HepG2 (cell line): ENCODE measurements around the gene DNAJB6. TPM values are rescaled to one million over a fixed set of nuclear protein-coding genes. Genes with fewer than 3 reads are reported as not detected.

Experiments used
- ATAC-seq: fragments of 200-7000 bp; cut with Tn5 transposase; 3 replicates; pipeline ENCODE4 v1.9.1; 2020; ENCODE audit warnings: mild to moderate bottlenecking, moderate library complexity
- BruUV-seq: library from RNA; stranded (reverse); fragments of 400-500 nt; replicated peaks from 2 replicates; lab custom pipeline; 2021; lab: Mats Ljungman, UMichigan
- CTCF ChIA-PET: fragments of 300-600 bp; formaldehyde crosslinking; extraction: SDS; loops from one replicate; lab custom pipeline; 2021; ENCODE audit warnings: low total read pairs, inconsistent platforms, low intra/inter-chr PET ratio; lab: Yijun Ruan, JAX
- POLR2A ChIA-PET: fragments of 350-600 bp; sonication (Branson Sonifier 250); formaldehyde crosslinking; loops from one replicate; lab custom pipeline; 2020; ENCODE audit warnings: antibody characterized with exemption, inconsistent platforms; lab: Yijun Ruan, JAX
- DNase-seq: peaks from one replicate; pipeline ENCODE4 v3.0.0-alpha.2; 2015; ENCODE audit warnings: low spot score
- FAIRE-seq: peaks from 3 replicates; lab custom pipeline; 2011; peaks lifted over from hg19 to GRCh38; lab: Jason Lieb, UNC
- H2AFZ ChIP-seq: one replicate; pipeline ENCODE4 v1.6.1; 2011; ENCODE audit warnings: low read length, inconsistent platforms
- H3K27ac ChIP-seq: fragments of 300-600 bp; 3 replicates; pipeline ENCODE4 v1.8.0; 2011; ENCODE audit warnings: mixed run types, mild to moderate bottlenecking, mixed read lengths, low read length, inconsistent platforms; ENCODE audit not compliant: insufficient read depth; ENCODE audit errors: extremely low read length
- H3K27me3 ChIP-seq, 2 experiments: fragments of 200-600 bp in 1 of 2; 2 replicates in 1 of 2; 3 replicates in 1 of 2; pipeline versions ENCODE4 v1.6.0 to v1.8.0; 2011; ENCODE audit warnings: low read length in 2 of 2, mild to moderate bottlenecking in 2 of 2, moderate library complexity in 2 of 2, inconsistent platforms in 1 of 2; ENCODE audit not compliant: insufficient read depth in 2 of 2, control insufficient read depth in 1 of 2
- H3K36me3 ChIP-seq, 2 experiments: fragments of 200-600 bp in 1 of 2; replicated peaks in 1 of 2; 2 replicates in 1 of 2; 3 replicates in 1 of 2; pipeline versions ENCODE4 v1.5.1 to v1.8.0; 2011; ENCODE audit warnings: low read length in 2 of 2, inconsistent platforms in 1 of 2; ENCODE audit not compliant: insufficient read depth in 2 of 2, control insufficient read depth in 1 of 2
- H3K4me1 ChIP-seq: 2 replicates; pipeline ENCODE4 v1.5.1; 2012; ENCODE audit warnings: low read length, inconsistent platforms; ENCODE audit not compliant: insufficient read depth
- H3K4me2 ChIP-seq: 2 replicates; pipeline ENCODE4 v1.6.0; 2011; ENCODE audit warnings: low read depth, low read length, inconsistent platforms
- H3K4me3 ChIP-seq, 3 experiments: fragments of 200-600 bp in 1 of 3; sonication (generic), shearing (Covaris generic) in 1 of 3; replicated peaks in 1 of 3; 2 replicates each; pipeline ENCODE4 v1.5.1; 2011 to 2016; ENCODE audit warnings: low read length in 3 of 3, inconsistent platforms in 2 of 3, low read depth in 2 of 3, mild to moderate bottlenecking in 2 of 3, control low read depth in 1 of 3, mixed read lengths in 1 of 3; ENCODE audit not compliant: insufficient read depth in 1 of 3
- H3K79me2 ChIP-seq: one replicate; pipeline ENCODE4 v1.6.1; 2011; ENCODE audit warnings: low read length, inconsistent platforms; ENCODE audit not compliant: insufficient read depth
- H3K9ac ChIP-seq: 2 replicates; pipeline ENCODE4 v1.6.0; 2011; ENCODE audit warnings: mild to moderate bottlenecking, low read depth, low read length, inconsistent platforms; ENCODE audit not compliant: insufficient read depth
- H3K9me3 ChIP-seq: 2 replicates; pipeline ENCODE4 v1.5.1; 2012; ENCODE audit warnings: mild to moderate bottlenecking, low read length
- H4K20me1 ChIP-seq: 2 replicates; pipeline ENCODE4 v1.6.0; 2011; ENCODE audit warnings: inconsistent platforms, mild to moderate bottlenecking, low read length, moderate library complexity; ENCODE audit not compliant: insufficient read depth
- NONO ChIP-seq, 2 experiments: fragments of 450-650 bp in 1 of 2; sonication (generic) in 1 of 2; formaldehyde crosslinking in 1 of 2; IDR thresholded peaks in 1 of 2; conservative IDR thresholded peaks in 1 of 2; 2 replicates each; pipeline versions ENCODE4 v1.6.1 to v1.8.0; 2017 to 2022; ENCODE audit warnings: mild to moderate bottlenecking in 1 of 2, missing genetic modification reagents in 1 of 2, moderate library complexity in 1 of 2
- ZNF558 ChIP-seq: sonication (generic); formaldehyde crosslinking; IDR thresholded peaks from 2 replicates; pipeline ENCODE4 v1.9.0; 2022; ENCODE audit warnings: mild to moderate bottlenecking, missing genetic modification reagents, borderline replicate concordance
- ZNF572 ChIP-seq: sonication (generic); formaldehyde crosslinking; IDR thresholded peaks from 2 replicates; pipeline ENCODE4 v1.5.1; 2020; ENCODE audit warnings: mild to moderate bottlenecking, missing genetic modification reagents
- ZNF883 ChIP-seq: sonication (generic); formaldehyde crosslinking; IDR thresholded peaks from 2 replicates; pipeline ENCODE4 v1.5.1; 2020; ENCODE audit warnings: mild to moderate bottlenecking, missing genetic modification reagents; ENCODE audit errors: not compliant biosample characterization
- WGBS: methylation state at CpG from one replicate; pipeline ENCODE4 v1.1.6; 2017; ENCODE audit warnings: low lambda C conversion rate; 5-methylcytosine and 5-hydroxymethylcytosine counted together
- in situ Hi-C: cut with HindIII; loops from 2 replicates; pipeline ENCODE4 v1.10.0; 2017; ENCODE audit warnings: low pct_unique_long_range_greater_than_20kb; ENCODE audit not compliant: extremely low pct_ligation_motif_present
- intact Hi-C: fragments of 100-400 bp; cut with micrococcal nuclease; formaldehyde crosslinking; loops from one replicate; pipeline ENCODE4 v1.10.0; 2022; ENCODE audit not compliant: unreplicated experiment
- polyA plus RNA-seq, 8 experiments: library from polyadenylated mRNA; depleted of rRNA in 3 of 8; stranded (reverse) in 7 of 8; unstranded in 1 of 8; fragments of >200 nt; fragmentation: Illumina TruSeq in 4 of 8; extraction: Trizol in 4 of 8; gene quantifications; 2 replicates each; pipeline versions ENCODE4 v1.2.1 to v1.2.3, GENCODE V29; 2011 to 2016; ENCODE audit warnings: low read depth in 4 of 8, missing spikeins in 1 of 8, mixed read lengths in 1 of 8; ENCODE audit not compliant: insufficient read depth in 1 of 8
- total RNA-seq, 5 experiments: library from RNA; depleted of rRNA; stranded (reverse); fragments of >200 nt; fragmentation: Illumina TruSeq; extraction: Trizol; gene quantifications; 2 replicates each; pipeline ENCODE4 v1.2.3, GENCODE V29; 2016; ENCODE audit warnings: low read depth in 1 of 5
- TF ChIP-seq, protein P1 (sequence below): sonication (generic); formaldehyde crosslinking; IDR thresholded peaks from 2 replicates; pipeline ENCODE4 v1.5.0; 2020; ENCODE audit warnings: mild to moderate bottlenecking, missing genetic modification reagents, borderline replicate concordance
- TF ChIP-seq, protein P2 (sequence below): IDR thresholded peaks from 2 replicates; pipeline ENCODE4 v1.6.1; 2016; ENCODE audit warnings: missing compliant biosample characterization, missing genetic modification reagents, borderline replicate concordance
- TF ChIP-seq, protein P3 (sequence below): sonication (generic); formaldehyde crosslinking; IDR thresholded peaks from 2 replicates; pipeline ENCODE4 v1.8.1; 2023; ENCODE audit warnings: missing genetic modification reagents, mild to moderate bottlenecking, borderline replicate concordance
- TF ChIP-seq, protein P4 (sequence below): sonication (generic); formaldehyde crosslinking; IDR thresholded peaks from 2 replicates; pipeline ENCODE4 v1.4.0; 2020; ENCODE audit warnings: missing genetic modification reagents, borderline replicate concordance

DNAJB6 gene
- total and polyA plus RNA-seq, 2 of the 13 experiments (the other 11 are each of a cell fraction or from before 2014, with no cell fraction given), result 29.9 to 53.9 TPM

DNA sequence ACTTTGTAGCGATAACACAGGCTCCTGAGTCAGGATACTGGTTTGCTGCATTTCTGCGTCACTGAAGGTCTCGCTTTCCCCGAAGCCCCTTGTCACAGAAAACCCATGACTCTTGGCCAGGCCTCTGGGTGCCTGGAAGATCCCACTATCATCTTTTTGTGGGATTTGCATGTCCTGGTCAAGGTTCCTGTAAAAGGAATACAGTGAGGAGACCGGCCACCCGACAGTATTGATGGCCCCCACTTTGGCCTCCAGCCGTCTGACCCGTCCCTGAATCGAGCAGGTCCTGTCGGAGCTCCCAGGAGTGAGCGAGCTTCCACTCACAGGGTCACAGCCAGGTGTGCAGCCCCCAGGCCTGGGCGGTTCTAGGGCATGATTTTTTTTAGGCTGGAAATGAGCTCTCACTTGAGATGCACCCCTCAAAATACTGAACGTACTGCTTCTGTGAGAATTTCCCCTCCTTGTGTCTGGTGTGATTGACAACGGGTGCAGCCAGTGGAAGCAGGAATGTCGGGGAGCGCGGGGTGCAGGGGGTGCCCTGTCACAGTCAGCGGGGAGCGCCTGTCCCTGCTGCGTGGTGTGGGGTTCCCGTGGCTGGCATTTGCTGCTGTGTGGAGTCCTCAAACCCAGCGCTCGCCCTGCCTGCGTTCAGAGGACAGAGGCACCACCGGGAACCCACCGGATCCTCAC, 75.8 kb downstream of the DNAJB6 start:
- H3K36me3 ChIP-seq, result peaks cover 12 to 28% of the 10 kb centered on the region in 2 experiments; a peak in 4 of 5 replicates
- in situ Hi-C loops (no loop called here), intact Hi-C loops (no loop called here)
- CTCF ChIA-PET, result no interaction called here
- TF ChIP-seq, protein P1, sequence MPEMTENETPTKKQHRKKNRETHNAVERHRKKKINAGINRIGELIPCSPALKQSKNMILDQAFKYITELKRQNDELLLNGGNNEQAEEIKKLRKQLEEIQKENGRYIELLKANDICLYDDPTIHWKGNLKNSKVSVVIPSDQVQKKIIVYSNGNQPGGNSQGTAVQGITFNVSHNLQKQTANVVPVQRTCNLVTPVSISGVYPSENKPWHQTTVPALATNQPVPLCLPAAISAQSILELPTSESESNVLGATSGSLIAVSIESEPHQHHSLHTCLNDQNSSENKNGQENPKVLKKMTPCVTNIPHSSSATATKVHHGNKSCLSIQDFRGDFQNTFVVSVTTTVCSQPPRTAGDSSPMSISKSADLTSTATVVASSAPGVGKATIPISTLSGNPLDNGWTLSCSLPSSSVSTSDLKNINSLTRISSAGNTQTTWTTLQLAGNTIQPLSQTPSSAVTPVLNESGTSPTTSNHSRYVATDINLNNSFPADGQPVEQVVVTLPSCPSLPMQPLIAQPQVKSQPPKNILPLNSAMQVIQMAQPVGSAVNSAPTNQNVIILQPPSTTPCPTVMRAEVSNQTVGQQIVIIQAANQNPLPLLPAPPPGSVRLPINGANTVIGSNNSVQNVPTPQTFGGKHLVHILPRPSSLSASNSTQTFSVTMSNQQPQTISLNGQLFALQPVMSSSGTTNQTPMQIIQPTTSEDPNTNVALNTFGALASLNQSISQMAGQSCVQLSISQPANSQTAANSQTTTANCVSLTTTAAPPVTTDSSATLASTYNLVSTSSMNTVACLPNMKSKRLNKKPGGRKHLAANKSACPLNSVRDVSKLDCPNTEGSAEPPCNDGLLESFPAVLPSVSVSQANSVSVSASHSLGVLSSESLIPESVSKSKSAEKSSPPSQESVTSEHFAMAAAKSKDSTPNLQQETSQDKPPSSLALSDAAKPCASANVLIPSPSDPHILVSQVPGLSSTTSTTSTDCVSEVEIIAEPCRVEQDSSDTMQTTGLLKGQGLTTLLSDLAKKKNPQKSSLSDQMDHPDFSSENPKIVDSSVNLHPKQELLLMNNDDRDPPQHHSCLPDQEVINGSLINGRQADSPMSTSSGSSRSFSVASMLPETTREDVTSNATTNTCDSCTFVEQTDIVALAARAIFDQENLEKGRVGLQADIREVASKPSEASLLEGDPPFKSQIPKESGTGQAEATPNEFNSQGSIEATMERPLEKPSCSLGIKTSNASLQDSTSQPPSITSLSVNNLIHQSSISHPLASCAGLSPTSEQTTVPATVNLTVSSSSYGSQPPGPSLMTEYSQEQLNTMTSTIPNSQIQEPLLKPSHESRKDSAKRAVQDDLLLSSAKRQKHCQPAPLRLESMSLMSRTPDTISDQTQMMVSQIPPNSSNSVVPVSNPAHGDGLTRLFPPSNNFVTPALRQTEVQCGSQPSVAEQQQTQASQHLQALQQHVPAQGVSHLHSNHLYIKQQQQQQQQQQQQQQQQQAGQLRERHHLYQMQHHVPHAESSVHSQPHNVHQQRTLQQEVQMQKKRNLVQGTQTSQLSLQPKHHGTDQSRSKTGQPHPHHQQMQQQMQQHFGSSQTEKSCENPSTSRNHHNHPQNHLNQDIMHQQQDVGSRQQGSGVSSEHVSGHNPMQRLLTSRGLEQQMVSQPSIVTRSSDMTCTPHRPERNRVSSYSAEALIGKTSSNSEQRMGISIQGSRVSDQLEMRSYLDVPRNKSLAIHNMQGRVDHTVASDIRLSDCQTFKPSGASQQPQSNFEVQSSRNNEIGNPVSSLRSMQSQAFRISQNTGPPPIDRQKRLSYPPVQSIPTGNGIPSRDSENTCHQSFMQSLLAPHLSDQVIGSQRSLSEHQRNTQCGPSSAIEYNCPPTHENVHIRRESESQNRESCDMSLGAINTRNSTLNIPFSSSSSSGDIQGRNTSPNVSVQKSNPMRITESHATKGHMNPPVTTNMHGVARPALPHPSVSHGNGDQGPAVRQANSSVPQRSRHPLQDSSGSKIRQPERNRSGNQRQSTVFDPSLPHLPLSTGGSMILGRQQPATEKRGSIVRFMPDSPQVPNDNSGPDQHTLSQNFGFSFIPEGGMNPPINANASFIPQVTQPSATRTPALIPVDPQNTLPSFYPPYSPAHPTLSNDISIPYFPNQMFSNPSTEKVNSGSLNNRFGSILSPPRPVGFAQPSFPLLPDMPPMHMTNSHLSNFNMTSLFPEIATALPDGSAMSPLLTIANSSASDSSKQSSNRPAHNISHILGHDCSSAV, result no peak
- no peak for TF ChIP-seq ZNF572
- TF ChIP-seq, protein P2, sequence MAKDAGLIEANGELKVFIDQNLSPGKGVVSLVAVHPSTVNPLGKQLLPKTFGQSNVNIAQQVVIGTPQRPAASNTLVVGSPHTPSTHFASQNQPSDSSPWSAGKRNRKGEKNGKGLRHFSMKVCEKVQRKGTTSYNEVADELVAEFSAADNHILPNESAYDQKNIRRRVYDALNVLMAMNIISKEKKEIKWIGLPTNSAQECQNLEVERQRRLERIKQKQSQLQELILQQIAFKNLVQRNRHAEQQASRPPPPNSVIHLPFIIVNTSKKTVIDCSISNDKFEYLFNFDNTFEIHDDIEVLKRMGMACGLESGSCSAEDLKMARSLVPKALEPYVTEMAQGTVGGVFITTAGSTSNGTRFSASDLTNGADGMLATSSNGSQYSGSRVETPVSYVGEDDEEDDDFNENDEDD (CRISPR knock-in tag), result no peak
- no peak for TF ChIP-seq ZNF883 (CRISPR knock-in tag)
- TF ChIP-seq, protein P3, sequence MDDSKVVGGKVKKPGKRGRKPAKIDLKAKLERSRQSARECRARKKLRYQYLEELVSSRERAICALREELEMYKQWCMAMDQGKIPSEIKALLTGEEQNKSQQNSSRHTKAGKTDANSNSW (CRISPR knock-in tag), result no peak
- TF ChIP-seq, protein P4, sequence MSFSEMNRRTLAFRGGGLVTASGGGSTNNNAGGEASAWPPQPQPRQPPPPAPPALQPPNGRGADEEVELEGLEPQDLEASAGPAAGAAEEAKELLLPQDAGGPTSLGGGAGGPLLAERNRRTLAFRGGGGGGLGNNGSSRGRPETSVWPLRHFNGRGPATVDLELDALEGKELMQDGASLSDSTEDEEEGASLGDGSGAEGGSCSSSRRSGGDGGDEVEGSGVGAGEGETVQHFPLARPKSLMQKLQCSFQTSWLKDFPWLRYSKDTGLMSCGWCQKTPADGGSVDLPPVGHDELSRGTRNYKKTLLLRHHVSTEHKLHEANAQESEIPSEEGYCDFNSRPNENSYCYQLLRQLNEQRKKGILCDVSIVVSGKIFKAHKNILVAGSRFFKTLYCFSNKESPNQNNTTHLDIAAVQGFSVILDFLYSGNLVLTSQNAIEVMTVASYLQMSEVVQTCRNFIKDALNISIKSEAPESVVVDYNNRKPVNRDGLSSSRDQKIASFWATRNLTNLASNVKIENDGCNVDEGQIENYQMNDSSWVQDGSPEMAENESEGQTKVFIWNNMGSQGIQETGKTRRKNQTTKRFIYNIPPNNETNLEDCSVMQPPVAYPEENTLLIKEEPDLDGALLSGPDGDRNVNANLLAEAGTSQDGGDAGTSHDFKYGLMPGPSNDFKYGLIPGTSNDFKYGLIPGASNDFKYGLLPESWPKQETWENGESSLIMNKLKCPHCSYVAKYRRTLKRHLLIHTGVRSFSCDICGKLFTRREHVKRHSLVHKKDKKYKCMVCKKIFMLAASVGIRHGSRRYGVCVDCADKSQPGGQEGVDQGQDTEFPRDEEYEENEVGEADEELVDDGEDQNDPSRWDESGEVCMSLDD (CRISPR knock-in tag), result no peak
- no peak for TF ChIP-seq NONO (IDR thresholded peaks at IDR 0.05)
- no peak for TF ChIP-seq NONO (CRISPR knock-in tag; conservative IDR thresholded peaks at IDR 0.05)
- no peak for TF ChIP-seq ZNF558 (CRISPR knock-in tag)
- POLR2A ChIA-PET, result no interaction called here
- H3K9ac ChIP-seq, result no peak overlapping the region
- H4K20me1 ChIP-seq, result no peaks in the 10 kb centered on the region
- no peaks in the 10 kb centered on the region for H3K27me3 ChIP-seq
- H2AFZ ChIP-seq, result no peak overlapping the region
- ATAC-seq (no peak), FAIRE-seq (no peak), DNase-seq (no peak)
- no peak overlapping the region for H3K27ac ChIP-seq
- no peak overlapping the region for H3K4me2 ChIP-seq
- H3K9me3 ChIP-seq, result no peaks in the 10 kb centered on the region
- no peaks in the 10 kb centered on the region for H3K79me2 ChIP-seq
- WGBS, result 96% methylated on average over 16 of the region's 26 CpGs
- BruUV-seq, result no TSS peak
- no peak overlapping the region for H3K4me3 ChIP-seq
- H3K4me1 ChIP-seq, result no peaks in the 10 kb centered on the region
